Stimulated activated CD8-positive, alpha-beta memory T cell treated with anti-CD3 and anti-CD28 coated beads, Interleukin-15, amount 100 ng/mL, for 48 hours (primary cell): ENCODE results near the gene HK3.

Source experiments
- DNase-seq, 2 donors: peaks; one replicate each; pipeline ENCODE4 v3.0.0-alpha.2; 2020; ENCODE audit warnings: low read depth in 2 of 2

The HK3 gene

DNA sequence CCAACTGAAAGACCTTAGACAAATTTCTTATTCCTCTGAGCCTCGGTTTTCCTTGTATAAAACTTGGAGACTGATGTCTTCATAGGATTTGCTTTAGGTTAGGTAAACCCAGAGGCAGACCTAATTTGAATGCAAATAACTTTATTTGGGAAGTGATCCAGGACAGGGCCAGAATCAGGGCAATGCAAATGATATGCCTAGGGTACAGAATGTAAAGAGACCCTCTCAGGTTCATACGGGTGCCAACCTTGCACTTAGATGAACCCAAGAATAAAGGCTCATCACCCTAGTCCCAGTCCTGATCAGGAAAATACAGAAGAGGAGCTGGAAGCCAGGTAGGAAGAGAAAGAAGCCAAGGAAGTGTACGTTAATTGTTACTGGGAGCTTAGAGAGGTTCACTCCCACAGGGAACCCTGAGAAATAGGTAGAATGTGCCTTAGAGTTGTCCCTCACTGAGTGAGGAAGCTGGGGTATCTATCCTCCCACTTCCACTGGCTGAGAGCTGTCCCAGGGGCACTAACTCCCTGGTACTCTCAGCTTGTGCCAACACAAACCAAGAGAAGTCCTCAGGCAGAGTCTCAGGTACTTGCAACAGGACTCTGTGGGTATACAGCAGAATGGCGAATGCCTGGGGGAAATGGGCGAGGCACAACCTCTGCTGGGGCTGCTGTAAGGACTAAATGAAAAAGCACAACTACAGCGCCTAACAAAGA lies 3.1 kb upstream of the HK3 start:
- no peak for DNase-seq

DNA sequence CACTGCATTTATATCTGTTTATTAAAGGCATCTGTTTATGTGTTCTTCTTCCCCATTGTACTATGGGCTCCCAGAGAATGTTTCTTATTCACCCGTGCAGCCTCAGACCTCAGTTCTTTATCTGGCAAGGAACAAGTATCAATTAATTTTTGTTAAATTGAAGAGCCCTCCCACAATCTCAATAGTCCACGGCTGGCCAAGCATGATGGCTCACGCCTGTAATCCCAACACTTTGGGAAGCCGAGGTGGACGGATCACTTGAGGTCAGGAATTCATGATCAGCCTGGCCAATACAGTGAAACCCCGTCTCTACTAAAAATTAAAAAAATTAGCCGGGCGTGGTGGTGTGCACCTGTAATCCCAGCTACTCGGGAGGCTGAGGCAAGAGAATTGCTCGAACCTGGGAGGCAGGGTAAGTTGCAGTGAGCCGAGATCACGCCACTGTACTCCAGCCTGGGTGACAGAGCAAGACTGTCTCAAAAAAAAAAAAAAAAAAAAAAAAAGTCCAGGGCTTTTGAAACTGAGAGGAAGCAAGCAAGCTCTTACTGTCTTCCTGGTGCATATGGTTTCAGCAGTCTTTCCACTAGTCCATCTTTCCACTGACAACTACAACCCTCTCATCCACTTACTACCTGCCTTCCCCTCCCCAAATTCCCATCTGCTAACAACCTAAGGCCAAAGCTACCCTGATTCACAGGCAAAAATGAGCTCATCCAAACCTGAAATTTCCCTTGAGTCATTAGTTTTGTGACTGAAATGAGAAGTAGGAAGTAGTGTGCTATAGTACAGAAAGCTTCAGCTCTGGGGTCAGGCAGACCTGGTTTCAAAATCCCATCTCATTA lies 2.3 kb upstream of the HK3 start:
- DNase-seq = peak in 1 of 2 donors; percentile 5

DNA sequence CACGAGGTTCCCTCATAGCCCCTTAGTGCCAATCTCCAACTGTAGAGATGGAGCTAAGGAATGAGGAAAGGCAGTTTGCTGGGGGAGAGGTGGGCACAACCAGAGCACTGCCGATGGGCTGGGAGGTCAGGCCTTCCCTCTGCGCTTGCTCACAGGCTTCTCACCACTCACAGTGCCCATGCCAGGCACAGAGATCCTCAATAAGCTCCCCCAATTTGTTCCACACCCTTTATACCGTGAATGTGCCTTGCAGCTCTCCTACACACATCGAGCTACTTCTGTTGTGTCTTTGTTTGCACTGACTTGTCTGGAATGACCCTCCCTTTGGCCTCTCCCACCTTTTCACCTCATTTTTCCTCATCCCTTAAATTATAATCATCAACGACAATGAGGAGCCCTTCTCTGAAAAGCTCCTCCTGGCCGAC lies 1.6 kb upstream of the HK3 start:
- no peak for DNase-seq

DNA sequence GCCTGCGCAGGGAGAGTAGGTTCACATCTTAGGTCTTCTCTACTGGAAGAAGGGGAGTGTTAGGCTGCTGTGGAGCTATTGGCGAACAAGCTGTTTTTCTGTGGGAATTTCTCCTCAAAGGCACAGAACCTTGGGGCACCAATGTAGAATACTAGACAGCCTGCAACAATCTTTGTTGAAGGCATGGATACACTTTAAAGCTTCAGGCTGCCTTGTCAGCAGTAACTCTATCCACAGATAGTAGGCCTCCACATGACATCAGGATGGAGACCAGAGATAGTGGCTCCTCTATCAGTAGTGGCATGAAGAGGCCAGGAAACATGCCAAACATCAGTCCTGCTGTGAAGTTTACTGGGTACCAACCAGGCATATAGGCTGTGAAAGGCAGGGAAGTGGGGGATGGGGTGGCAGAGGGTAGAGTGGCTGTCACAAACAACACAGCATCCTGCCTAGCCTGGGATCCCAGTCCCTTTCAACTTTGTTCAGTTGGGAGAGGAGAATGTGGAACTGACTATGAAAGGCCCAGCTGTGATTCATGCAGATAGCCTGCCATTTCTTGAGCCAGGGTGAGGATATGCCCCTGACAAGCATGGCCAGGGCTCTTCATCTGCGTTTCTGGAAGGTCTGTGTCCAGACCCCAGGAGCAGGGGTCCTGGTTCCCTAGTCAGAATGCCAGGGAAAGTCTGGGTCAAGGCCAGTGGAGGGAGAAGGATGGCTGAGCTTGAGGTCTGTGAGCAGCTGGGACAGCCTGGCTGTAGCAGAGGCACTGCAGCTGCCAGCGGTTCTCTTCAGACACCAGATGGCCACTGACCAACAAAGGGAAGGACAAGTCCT lies 1.0 kb upstream of the HK3 start:
- DNase-seq = no peak

DNA sequence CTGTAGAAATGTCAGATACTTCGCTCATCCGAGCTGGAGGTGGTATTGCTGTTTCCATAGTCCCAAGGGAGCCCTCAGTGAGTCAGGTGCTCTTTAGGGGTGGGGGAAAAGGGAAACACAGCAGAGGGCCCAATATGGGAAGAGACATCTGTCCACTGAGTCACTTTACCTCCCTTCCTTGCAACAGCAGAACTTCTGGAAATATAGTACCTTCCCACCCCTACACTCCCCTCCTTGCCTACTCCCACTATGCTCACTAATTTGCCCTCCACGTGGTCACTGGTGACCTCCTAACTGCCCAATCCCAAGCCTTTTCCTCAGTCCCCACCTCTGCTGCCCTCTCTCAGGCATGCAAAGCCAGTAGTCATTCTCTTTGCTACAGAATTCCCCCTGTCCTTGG lies 1.9 kb downstream of the HK3 start:
- DNase-seq = no peak

DNA sequence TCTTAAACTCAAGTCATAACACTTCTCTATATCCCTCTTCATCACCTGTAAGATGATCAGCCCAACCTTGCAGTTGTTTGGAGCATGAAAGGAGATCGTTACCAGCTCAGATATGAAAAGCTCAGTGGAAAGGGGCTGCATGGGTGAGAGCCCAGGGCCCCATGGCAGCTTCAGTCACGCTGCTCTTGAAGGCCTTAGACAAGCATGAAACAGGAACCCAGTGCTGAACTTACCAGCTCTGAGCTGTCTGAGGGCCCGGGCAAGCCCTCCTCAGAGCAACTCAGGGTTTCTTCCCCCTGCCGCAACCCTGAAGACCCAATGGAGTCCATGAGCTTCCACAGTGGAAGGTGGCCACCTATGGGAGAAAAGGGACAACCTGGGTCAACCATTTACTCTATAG lies 3.3 kb downstream of the HK3 start:
- no peak for DNase-seq

DNA sequence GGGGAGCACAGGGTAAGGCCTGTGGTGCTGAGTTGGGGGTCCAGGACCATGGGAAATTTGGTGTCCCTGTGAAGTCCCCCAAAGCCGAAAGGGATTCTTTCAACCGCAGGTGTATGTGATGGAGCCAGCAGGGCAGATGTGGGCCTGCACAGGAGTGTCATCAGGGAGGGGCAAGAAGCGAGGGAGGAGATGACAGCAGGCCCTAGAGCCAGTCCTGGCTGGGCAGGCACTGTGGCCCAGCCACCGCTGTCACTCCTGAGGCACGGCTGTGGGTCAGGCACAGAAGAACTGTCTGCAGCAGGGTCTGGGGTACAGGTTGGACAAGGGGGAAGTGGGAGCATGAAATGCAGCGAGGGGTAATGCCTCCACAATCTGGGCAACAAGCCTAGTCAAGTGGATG lies 4.8 kb downstream of the HK3 start:
- no peak for DNase-seq

DNA sequence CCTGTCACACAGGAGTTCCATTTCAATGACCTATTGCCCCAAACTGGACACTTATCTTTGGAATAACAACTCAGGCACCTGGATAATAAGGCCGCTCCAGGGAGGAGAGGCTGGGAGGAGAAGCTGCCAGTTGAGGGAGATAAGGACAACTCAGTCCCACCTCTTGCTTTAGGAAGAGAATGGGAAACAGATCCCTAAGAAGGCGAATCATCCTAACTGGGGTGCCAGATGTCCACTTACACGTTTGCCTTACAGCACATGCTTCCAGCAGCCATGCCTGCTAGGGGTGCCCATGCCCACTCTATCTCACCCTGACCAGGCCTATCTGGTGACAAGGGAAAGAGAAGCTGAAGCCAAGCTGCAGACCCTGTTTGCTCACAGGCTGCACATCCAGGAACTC lies 6.5 kb downstream of the HK3 start:
- DNase-seq = no peak

DNA sequence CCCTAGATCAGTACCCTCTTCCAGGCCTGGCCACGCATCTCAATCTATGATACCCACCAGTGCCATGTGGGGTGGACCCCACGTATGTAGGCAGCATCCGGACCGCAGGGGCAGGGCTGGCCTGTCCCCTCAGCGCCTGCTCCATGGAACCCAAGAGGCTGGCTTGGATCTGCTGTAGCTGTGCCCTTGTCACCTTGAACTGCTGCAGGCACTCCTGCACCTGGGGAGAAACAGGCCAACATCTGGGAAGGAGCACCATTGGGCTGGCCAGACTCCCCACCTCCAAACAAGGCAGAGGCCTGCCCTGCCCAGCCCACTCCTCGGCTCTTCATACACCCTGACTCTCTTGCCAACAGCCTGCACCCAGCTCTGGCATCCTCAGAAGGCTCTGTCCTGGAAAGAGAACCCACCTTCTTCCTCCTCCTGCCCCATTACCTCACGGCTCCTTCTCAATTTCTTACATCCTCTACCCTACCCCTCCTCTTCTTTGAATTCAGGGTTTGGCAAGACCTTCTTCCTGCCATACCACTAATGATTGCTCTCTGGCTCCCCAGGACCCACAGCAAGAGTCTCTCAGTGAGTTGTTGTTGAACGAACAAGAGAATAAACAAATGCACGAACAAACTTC lies 7.7 kb downstream of the HK3 start:
- DNase-seq = no peak

DNA sequence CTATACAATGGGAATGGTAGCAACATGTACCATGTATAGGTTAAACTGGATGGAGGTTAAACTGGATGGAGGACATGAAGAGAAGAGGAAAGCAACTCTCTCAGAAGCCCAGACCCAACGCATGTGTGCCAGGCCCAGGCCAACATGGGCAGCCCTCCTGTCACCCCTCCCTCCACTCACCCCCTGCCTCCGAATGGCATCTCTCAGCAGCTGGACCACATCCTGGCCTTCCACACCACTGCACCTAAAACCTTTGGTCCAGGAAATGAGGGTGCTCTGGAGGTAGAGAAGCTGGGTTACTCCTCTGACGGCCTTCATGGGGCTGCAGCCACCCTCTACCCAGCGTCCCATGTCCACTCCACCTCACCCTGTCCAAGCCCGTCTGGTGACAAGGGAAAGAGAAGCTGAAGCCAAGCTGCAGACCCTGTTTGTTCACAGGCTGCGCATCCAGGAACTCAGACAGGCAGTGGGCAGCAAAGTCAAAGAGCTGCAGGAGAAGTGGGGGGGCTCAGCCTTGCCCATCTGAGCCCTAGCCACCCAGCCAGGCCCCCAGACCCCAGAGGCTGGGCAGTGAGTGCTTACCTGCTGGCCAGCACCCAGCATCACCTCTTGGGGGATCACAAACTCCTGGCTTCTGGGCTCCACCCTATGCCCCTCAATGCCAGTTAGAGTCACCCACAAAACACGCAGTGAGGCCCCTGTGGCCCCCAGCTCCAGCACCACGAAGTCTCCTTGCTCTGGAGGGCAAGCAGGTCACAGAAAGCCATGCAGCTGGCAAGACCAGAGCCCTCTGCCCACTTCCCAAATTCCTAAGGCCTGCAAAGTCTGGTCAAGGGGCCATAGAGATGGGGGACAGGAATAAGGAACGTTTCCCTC lies 8.5 kb downstream of the HK3 start:
- DNase-seq = no peak

DNA sequence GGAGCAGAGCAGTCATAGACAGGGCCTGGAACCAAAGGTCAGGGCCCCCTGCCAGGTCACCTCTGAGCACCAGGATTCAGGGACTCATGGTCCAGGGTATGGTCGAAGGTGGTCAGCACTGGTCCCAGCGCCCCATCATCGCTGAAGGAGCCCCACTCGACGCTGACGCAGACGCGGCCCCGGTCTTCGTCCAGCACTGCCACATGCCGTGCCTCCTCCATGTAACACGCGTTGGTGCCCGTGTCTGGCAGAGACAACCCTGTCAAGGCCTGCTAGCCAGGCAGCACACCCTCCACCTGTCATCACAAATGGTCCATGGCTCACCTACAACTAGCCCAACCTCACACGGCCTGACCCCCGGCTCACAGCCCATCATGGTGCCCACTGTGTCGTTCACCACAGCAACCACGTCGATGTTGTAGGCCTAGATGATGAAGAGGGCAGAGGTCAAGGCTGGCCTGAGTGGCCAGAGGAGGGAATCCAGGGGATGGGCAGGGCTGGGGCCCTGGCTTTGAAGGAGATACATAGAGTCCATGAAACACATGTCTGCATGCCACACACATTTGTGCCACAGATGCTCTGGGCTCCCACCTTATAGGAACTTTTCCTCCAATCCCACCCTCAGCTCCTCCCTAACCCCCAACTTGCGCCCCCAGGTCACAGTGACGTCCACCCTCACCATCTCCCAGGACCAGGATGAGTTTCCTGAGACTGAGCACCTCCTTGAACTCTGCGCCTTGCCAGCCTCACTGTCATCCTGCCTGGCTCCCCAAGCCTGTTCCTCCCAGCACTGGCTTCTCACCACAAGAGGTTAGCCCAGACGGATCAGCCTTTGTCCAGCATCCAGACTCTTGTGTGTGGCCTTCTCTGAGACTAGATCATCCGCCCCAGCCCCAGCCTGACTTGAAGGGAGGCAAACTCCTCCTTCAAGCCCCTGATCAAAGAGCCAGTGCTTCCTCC lies 9.5 kb downstream of the HK3 start:
- DNase-seq = no peak

DNA sequence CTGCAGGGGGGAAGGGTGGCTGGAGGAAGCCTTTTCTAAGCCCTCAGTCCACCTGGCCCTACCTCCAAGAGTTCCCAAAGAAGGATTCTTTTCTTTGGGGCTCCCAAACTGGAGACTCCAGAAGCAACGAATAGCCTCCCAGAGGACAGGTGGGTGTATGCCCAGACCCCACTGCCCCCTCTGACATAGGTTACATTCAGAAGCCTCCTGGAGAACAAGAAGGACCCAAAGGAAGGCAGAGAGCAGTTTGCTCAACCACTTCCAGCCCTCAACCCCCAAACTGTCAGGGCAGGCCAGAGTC lies 10.3 kb downstream of the HK3 start:
- DNase-seq = no peak

DNA sequence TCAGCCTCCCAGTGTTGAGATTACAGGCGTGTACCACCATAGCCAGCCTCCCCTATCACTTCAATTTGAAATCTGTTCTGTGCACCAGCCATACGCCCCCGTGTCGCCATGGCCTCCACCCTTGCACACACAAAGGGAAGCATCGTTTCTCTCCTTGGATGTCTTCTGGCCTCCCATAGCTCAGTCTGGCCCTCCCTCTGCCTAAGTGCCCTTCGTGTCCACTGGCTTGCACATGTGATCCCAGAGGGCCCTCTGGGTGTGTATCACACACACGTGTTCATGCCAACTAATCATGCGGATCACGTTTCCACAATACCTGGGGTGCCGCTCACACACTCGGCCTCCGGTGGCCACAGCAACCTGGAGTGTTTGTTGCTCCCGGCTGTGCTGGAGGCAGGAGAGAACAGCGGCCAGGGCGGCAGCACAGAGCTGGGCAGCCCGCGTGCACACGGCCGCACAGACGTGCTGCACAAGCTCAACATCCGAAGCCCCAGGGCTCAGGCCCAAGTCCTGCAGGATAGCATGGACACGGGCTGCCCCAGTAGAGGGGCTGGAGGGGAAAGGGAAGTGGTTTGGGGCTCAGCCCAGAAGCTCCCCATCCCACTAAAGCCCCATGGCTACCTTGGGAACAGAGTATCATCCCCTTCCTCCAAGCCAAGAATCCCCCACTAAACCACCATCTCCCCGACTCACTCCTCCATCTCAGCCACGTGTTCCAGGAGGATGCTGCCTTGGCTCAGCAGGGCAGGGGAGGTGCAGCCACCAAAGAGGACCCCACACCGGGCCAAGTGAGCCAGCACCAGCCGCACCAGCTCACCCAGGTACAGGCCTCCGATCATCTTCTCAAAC lies 10.9 kb downstream of the HK3 start:
- DNase-seq = no peak

DNA sequence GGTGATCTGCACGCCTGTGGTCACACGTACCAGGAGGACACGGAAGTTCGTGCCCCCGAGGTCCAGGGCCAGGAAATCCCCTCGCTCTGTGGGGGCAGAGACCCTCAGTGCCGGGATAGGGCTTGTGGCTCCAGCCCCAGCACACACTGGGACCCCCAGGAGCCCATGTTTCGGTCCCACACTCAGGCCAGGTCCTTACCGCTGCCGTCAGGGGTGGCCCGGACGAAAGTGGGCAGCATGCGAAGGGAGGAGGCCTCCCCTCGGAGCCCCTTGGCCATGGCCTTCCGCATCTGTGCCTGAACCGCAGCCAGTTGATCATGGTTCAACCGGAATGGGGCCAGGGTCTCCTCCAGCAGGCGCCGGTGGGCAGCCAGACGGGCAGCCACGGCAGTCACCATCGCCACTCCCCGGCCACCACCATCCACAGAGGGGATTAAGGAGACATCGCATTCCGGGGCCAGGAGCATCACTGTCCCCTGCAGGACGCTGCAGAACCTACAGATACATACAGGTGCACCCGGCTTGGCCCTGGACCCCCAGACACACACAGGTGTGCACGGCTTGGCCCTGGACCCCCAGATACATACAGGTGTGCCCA lies 11.8 kb downstream of the HK3 start:
- no peak for DNase-seq

DNA sequence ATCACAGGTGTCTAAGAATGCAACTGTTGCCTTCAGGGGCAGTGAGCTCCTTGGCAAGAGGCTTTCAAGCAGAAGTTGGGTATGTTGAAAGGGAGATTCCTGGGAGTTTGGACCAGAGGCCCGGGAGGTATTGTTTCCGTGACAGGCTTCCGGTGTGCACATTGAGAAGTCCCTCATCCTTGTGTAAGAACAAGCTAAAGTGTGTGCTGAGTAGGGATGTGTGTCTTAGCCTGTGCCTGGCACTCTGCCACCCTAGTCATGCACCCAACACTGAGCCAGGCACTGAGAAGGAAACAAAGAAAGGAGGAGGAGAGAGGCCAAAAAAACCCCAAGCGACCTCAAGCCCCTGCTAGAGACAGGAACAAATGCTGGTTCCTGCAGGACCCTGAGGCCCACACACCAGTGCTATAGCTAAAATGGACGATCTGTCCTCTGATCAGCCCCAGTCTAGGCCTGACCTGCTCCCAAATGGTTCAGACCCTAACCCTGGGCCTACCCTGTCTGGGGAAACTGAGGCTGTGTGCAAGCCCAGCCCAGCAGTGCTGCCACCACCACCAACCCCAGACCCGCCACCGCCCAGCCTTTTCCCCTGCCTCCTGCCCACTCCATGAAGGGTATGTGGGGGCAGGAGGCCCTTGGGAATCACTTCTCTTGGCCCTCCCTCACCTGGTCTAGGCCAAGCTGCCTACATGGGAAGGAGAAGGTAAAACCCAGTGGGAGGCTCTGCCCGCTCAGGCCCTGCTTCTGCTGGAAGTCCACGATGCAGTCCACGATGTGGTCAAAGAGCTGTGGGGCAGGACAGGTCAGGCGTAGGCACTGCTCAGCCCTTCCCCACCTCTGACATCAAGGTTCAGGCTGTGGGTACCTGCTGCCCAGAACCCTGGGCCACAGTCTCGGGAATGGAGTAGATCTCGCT lies 12.6 kb downstream of the HK3 start:
- DNase-seq = no peak

DNA sequence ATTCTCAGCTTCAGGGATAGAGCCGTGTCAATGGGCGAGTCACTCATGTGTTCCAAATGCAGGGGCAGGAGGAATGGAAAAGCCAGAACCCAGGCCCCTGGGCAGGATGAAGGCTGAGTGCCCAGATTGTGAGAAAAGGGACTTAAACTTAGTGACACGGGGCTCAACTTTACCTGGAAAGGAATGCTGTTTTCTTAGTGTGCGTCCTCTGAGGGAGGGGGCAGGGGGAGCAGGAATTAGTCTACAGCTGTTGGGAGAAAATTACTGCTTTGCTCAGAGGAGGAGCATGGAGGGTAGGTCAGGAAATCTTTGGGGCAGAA lies 14.6 kb downstream of the HK3 start:
- no peak for DNase-seq

DNA sequence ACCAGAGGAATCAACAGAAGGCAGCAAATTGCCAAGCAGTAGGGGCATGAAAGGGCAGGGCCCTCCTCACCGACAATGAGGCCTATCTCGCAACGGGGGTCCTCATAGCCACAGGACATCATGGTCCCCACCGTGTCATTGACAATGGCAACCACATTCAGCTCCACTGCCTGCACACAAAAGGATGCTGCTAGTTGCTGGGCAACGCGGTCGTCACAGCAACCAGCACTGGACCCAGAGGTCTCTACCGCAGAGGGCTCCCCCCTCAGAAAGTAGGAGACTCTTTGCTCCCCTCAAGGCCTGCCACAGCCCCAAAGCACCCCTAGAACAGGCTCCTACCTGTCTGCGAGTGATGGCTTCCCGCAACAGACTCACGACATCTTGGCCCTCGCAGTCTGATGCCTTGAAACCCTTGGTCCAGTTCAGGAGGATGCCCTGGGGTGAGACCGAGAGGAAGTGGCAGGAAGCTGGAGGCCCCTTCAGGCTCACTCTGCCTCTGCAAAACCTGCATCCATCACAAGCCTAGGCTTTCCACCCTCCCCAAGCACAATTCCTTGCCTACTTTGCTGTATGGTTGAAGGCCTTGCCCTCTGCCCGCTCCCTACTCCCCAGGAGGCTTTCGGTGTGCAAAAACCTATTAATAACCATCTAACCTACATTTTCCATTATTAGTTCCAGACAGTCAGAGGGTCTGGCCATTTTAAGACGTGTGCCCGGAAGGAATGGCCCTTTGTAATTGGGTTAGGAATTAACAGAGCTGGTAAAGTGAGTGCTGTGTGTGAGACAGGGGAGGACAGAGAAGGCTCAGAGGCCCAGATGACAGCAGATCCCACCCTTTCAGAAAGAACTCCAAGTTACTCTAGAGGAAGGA lies 15.2 kb downstream of the HK3 start:
- no peak for DNase-seq
